GM12878 (cell line): ENCODE data around the gene IRGM.

Source experiments
- BACH1 ChIP-seq: fragments of 450-650 bp; IDR thresholded peaks from 2 replicates; pipeline ENCODE4 v1.6.1; 2017; ENCODE audit warnings: mild to moderate bottlenecking, borderline replicate concordance
- CBX5 ChIP-seq: sonication (generic); IDR thresholded peaks from 2 replicates; pipeline ENCODE4 v1.6.1; 2016; ENCODE audit warnings: low read depth, moderate library complexity, mild to moderate bottlenecking, inconsistent platforms
- CHD2 ChIP-seq: IDR thresholded peaks from 2 replicates; pipeline ENCODE4 v1.6.1; 2011; ENCODE audit warnings: low read depth, low read length, improper control_type of control experiment, borderline replicate concordance
- EP300 ChIP-seq, 2 experiments: fragments of 150-350 bp in 1 of 2; IDR thresholded peaks; 2 replicates each; pipeline ENCODE4 v1.6.1; 2011 to 2012; ENCODE audit warnings: low read depth in 2 of 2, low read length in 2 of 2, borderline replicate concordance in 1 of 2, improper control_type of control experiment in 1 of 2, inconsistent platforms in 1 of 2; ENCODE audit not compliant: control insufficient read depth in 1 of 2
- KDM1A ChIP-seq: fragments of 200-600 bp; sonication (generic); IDR thresholded peaks from 2 replicates; pipeline ENCODE4 v1.6.1; 2016; ENCODE audit warnings: borderline replicate concordance
- POLR2A ChIP-seq: IDR thresholded peaks from 2 replicates; pipeline ENCODE4 v1.6.1; 2011; ENCODE audit warnings: low read depth, mild to moderate bottlenecking, low read length
- POLR2AphosphoS5 ChIP-seq: IDR thresholded peaks from 2 replicates; pipeline ENCODE4 v1.6.1; 2011; ENCODE audit warnings: mild to moderate bottlenecking, low read length, inconsistent platforms
- RCOR1 ChIP-seq: conservative IDR thresholded peaks from 2 replicates; pipeline ENCODE4 v1.6.1; 2012; ENCODE audit warnings: low read depth, low read length, improper control_type of control experiment
- YY1 ChIP-seq: IDR thresholded peaks from 2 replicates; pipeline ENCODE4 v1.6.1; 2011; ENCODE audit warnings: low read depth, mild to moderate bottlenecking, low read length
- ZZZ3 ChIP-seq: IDR thresholded peaks from 2 replicates; pipeline ENCODE4 v1.6.1; 2011; ENCODE audit warnings: low read depth; ENCODE audit not compliant: control insufficient read depth, insufficient read length
- TF ChIP-seq, protein P1 (sequence below): IDR thresholded peaks from 2 replicates; pipeline ENCODE4 v1.6.1; 2012; ENCODE audit warnings: mild to moderate bottlenecking, low read depth, low read length
- TF ChIP-seq, protein P2 (sequence below), 3 experiments: IDR thresholded peaks in 2 of 3; conservative IDR thresholded peaks in 1 of 3; 2 replicates each; pipeline ENCODE4 v1.5.1; 2011; ENCODE audit warnings: low read depth in 3 of 3, low read length in 3 of 3, mild to moderate bottlenecking in 3 of 3, control low read depth in 2 of 3, moderate library complexity in 2 of 3, inconsistent platforms in 1 of 3, mixed read lengths in 1 of 3; ENCODE audit not compliant: control insufficient read depth in 2 of 3, insufficient read depth in 1 of 3; ENCODE audit errors: extremely low read depth in 1 of 3
- TF ChIP-seq, protein P3 (sequence below): IDR thresholded peaks from 2 replicates; pipeline ENCODE4 v1.6.1; 2011; ENCODE audit warnings: borderline replicate concordance, low read depth, mild to moderate bottlenecking, moderate library complexity, mixed read lengths, low read length; ENCODE audit not compliant: insufficient read depth; ENCODE audit errors: extremely low read length
- TF ChIP-seq, protein P4 (sequence below): IDR thresholded peaks from 2 replicates; pipeline ENCODE4 v1.6.1; 2011; ENCODE audit warnings: low read depth, mild to moderate bottlenecking, low read length, moderate library complexity, borderline replicate concordance; ENCODE audit errors: extremely low read depth

DNA sequence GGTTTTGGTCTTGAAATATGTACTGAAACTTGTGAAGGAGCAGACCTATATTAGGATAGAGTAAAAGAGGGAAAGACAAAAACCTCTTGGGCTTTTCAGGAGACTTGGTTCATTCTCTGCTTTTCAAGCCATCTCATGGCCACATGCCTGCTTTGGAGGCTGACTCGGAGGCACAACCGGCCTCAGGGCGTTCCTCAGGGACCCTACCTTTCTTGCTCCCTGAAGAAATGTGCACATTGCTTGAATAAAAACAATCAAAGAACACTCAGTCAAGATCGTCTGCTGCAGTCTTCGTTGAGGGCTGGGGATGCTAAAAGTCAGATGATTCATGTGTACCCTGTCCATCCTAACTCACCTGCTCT, 994 bp downstream of the IRGM start:
- TF ChIP-seq, protein P1, sequence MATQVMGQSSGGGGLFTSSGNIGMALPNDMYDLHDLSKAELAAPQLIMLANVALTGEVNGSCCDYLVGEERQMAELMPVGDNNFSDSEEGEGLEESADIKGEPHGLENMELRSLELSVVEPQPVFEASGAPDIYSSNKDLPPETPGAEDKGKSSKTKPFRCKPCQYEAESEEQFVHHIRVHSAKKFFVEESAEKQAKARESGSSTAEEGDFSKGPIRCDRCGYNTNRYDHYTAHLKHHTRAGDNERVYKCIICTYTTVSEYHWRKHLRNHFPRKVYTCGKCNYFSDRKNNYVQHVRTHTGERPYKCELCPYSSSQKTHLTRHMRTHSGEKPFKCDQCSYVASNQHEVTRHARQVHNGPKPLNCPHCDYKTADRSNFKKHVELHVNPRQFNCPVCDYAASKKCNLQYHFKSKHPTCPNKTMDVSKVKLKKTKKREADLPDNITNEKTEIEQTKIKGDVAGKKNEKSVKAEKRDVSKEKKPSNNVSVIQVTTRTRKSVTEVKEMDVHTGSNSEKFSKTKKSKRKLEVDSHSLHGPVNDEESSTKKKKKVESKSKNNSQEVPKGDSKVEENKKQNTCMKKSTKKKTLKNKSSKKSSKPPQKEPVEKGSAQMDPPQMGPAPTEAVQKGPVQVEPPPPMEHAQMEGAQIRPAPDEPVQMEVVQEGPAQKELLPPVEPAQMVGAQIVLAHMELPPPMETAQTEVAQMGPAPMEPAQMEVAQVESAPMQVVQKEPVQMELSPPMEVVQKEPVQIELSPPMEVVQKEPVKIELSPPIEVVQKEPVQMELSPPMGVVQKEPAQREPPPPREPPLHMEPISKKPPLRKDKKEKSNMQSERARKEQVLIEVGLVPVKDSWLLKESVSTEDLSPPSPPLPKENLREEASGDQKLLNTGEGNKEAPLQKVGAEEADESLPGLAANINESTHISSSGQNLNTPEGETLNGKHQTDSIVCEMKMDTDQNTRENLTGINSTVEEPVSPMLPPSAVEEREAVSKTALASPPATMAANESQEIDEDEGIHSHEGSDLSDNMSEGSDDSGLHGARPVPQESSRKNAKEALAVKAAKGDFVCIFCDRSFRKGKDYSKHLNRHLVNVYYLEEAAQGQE: no peak
- TF ChIP-seq KDM1A: no peak
- no peak for TF ChIP-seq CBX5
- TF ChIP-seq ZZZ3: no peak
- TF ChIP-seq YY1: no peak; the same call in 1 of the 2 replicates
- no peak for TF ChIP-seq BACH1
- TF ChIP-seq, protein P2, sequence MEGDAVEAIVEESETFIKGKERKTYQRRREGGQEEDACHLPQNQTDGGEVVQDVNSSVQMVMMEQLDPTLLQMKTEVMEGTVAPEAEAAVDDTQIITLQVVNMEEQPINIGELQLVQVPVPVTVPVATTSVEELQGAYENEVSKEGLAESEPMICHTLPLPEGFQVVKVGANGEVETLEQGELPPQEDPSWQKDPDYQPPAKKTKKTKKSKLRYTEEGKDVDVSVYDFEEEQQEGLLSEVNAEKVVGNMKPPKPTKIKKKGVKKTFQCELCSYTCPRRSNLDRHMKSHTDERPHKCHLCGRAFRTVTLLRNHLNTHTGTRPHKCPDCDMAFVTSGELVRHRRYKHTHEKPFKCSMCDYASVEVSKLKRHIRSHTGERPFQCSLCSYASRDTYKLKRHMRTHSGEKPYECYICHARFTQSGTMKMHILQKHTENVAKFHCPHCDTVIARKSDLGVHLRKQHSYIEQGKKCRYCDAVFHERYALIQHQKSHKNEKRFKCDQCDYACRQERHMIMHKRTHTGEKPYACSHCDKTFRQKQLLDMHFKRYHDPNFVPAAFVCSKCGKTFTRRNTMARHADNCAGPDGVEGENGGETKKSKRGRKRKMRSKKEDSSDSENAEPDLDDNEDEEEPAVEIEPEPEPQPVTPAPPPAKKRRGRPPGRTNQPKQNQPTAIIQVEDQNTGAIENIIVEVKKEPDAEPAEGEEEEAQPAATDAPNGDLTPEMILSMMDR (IDR thresholded peaks at IDR 0.05 in 2 of 3, conservative IDR thresholded peaks at IDR 0.05 in 1 of 3; ENCODE audit: control insufficient read depth in 2 of 3, extremely low read depth in 1 of 3, insufficient read depth in 1 of 3, low read depth in 3 of 3, low read length in 3 of 3): no peak
- TF ChIP-seq, protein P3, sequence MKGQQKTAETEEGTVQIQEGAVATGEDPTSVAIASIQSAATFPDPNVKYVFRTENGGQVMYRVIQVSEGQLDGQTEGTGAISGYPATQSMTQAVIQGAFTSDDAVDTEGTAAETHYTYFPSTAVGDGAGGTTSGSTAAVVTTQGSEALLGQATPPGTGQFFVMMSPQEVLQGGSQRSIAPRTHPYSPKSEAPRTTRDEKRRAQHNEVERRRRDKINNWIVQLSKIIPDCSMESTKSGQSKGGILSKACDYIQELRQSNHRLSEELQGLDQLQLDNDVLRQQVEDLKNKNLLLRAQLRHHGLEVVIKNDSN: no peak
- TF ChIP-seq EP300 (IDR thresholded peaks at IDR 0.05; ENCODE audit: borderline replicate concordance in 1 of 2, control insufficient read depth in 1 of 2, low read depth in 2 of 2, low read length in 2 of 2): no peak
- TF ChIP-seq CHD2: no peak
- no peak for TF ChIP-seq POLR2A
- no peak for TF ChIP-seq POLR2AphosphoS5
- no peak for TF ChIP-seq RCOR1
- TF ChIP-seq, protein P4, sequence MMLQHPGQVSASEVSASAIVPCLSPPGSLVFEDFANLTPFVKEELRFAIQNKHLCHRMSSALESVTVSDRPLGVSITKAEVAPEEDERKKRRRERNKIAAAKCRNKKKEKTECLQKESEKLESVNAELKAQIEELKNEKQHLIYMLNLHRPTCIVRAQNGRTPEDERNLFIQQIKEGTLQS: no peak
